ENCODE measurements around the gene HRH2.

The HRH2 gene

DNA sequence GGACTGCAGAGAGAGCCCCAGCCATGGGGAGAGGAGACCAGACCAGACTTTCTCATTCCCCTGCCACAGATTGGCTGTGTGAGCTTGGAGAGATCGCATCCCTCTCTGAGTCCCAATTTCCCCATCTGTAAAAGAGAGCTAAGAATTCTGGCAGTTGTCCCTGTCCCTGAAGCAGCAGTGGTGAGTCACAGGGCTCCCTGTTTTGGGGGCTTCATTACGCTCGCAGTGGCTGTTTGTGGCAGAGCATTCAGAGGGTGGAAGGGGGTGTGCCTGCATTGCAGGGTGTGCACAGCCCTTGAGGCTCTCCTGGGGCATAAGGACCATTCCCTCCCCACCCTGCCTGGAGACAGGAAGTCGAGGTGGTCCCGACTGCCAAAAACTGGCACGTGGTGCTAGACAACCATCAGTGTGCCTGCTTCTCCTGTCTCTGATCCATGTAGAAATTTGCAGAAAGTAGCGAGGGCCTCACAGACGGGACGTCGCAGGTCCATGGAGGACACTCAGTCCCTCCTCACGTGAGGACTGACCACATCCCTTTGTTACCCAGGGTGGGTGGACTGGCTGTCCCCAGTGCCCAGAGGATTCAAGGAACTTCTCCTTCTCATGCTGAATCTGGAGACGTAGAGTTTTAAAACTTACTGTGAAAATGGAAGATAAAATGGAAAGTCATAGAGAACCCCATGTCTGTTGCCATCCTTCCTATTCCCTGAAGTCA, 35.3 kb downstream of the HRH2 start:
- no peak for DNase-seq (ENCODE audit: low spot score)

DNA sequence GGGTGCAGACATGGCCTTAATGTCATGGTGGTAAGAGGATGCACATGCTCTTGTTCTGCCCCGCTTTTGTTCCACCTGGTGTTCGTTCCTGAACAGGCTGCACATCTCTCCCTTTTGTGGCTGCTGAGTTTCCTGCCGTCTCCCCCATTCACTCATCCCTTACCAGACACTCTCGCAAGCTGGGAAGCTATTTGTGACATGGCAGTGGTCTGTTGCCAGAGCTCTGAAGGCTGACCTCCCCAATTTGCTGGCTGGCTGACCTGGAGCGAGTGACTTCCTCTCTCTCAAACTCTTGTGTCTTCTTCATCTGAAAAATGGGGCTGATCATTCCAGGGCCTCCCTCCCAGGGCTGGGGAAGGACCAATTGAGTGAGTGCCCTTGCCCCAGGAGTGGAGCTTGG, 35.9 kb downstream of the HRH2 start:
- no peak for DNase-seq (ENCODE audit: low spot score)

- no peak for DNase-seq (ENCODE audit: low spot score)
Measured at GRCh38 chr5:175694371-175695160, 36.7 kb downstream of the HRH2 start.

DNA sequence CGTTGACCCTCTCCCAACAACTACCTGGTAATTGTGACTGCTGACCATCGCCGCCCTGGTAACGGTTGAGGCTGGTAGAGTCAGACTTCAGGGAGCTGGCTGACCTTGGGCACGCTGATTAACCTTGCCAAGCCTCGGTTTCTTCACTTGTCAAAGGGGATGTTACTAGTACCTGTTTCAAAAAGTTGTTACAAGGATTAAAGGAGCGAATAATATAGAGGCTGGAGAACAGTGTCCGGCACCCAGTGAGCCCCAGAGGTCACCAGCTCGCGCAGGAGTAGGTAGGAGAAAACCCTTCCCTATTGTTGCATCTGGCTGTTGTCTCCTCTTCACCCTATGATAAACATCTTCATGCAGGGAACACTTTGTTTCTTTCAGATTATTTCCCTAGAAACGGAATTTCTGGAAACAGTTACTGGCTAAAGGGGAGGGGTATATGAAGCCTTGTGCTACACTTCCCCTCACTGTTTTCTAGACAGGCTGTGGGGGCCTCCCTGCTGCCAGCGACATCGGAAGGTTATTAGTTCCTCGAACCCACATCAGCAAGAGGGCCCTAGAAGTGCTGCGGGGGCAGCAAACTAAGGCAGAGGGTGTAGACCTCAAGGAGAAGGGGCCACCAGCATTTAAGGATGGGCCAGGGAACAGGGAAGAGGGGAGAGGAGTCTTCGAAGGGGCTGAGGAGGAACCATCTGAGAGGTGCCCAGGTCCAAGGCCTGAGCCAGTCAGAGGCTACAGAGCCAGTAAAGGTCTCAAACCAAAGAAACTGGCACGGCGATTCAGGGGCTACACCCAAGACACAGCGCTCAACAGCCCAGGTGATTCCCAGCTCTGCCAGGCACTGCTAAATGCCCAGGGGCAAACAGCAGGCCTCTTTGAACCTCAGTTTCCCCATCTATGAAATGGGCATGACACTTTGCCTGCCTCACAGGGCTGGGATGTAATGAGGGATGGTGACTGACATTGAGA, 37.6 kb downstream of the HRH2 start:
- no peak for DNase-seq (ENCODE audit: low spot score)

- DNase-seq (ENCODE audit: low spot score): peak; percentile 6
Measured at GRCh38 chr5:175696139-175696854, 38.4 kb downstream of the HRH2 start.

DNA sequence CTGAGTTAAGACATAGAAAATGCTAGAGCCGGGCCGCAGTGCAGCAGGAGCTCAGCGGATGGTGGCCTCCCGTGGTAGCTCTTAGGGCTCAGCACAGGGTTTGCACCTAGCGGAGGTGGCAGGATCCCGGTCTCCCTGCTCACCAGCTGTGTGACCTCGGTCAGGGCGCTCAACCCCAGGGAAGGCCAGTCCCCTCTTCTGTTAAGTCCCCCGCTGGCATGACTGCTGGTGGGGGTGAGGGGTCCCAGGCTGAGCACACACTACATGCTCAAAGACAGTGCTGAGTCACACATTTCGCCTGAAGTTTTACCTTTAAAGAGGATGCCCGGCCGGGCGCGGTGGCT, 39.0 kb downstream of the HRH2 start:
- no peak for DNase-seq (ENCODE audit: low spot score)

DNA sequence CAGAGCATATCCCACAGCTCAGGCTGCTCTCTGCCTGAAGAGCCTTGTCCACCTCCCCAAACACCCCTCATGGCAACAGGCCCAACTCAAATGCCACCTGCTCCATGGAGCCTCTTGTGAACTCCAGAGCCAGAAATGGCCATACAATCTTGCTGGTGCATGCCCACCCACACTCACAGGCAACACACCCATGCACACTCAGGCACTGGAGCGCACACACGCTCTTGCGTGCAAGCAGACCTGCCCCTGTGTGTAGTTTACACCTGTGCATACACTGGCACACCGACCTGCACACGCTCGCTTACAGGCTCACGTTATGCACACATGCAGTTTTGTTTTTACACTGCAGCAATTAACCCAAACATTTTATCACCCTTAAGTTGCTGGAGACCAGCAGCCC, 40.0 kb downstream of the HRH2 start:
- no peak for DNase-seq (ENCODE audit: low spot score)

DNA sequence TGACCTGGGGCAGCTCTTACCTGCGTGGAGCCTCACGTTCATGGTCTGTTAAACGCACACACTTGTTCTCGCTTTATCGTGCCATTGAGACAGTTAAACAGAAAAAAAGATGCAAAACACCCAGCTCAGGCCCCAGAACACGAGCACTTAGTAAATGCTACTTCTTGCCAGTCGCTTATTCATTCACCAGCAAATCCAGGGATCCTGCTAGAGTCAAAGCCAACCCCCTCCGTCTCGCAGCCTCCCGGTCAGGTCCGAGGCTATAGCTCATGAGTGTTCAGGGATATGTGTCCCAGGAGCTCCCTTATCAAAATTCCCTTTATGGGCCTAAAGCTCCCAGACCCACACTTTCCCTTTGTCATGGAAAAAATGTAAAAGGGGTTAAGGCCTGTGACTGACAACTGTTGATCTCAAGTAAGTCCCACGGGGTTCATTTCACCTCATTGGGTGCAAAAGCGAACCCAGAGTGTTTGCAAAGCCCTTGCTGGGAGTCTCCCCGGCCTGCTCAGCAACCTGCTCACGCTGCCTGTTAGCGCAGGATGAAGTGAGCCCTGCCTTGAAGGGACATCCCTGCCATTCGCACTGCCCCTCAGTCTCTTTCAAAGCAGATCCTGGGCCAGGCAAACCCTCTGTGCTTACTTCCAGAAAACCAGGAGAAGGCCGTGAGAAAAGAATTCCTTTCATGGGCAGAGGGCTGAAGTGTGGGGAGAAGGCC, 40.7 kb downstream of the HRH2 start:
- DNase-seq (ENCODE audit: low spot score): no peak

DNA sequence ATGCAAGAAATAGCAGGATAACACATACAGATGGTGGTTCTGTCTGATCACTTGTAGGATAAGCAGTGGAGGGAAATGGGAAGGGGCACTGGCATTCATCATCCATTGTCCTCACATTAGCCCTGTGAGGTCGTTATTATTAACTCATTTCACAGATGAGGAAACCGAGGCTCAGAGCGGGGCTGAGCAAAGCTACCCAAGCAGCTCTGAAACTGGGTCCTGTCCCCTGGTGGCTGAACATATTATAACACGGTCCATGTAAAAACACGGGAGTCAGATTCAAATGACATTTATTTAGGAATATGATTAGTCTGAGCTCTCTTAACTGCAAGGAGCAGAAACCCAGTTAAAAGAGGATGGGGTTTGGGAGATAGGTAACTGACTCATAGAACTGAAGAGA, 43.1 kb downstream of the HRH2 start:
- no peak for DNase-seq (ENCODE audit: low spot score)

DNA sequence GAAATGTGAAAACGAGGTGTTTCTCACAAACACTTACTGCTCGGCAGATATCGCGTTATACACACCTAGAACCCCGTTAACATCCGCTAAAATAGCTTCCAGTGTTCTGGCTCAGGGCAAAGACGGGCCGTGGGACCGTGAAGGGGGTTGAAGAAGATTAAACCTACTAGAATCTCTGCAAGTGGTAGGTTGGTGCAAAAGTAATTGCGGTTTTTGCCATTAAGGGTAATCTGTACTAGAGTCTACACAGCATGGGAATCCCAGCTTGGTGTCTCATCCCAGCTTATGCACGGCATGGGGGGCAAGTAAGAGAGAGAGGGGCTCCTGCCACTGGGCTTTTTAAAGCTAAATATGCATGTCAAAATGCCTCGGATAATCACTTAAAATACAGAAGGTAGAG, 43.9 kb downstream of the HRH2 start:
- no peak for DNase-seq (ENCODE audit: low spot score)

DNA sequence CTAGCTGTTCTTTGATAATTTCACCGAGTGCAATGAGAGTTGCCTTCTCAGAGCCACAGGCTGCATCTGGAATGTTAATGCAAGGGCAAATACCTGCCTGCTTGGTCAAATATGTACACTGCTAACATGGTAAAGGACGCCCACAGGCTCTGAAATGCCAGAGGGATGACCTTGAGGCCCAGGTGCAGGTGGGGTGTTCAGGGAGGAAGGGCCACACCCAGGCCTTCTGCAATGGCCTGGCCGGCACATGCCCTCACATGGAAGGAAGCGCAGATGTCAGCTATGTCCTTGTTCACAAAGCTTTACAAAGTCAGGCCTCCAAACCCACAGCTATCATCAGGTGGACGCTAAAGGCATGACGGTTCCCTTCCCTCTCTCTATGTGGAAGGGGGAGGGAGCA, 48.6 kb downstream of the HRH2 start:
- DNase-seq (ENCODE audit: low spot score): no peak

- no peak for DNase-seq (ENCODE audit: low spot score)
Measured at GRCh38 chr5:175707751-175708375, 50.0 kb downstream of the HRH2 start.

GRCh38 chr5:175709276-175709781, 51.5 kb downstream of the HRH2 start:
- no peak for DNase-seq (ENCODE audit: low spot score)

DNA sequence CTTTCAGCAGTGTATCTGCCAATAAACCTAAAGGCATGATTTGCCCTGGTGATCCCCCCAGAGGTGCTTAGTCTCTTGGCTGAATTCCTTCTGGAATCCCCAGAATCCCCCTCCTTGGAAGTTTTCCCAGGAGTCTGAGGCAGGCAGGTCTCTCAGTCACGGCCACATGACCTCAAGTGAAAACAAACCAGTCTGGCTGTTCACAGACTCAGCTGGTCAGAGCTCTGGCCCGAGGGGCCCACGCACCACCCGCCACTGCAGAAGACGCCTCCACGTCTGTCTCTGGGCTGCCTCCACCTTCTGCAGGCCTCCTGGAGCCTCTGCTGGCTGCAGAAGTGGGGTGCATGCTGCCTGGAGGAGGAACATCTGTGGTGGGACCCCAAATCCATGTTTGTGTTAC, 52.5 kb downstream of the HRH2 start:
- DNase-seq (ENCODE audit: low spot score): no peak

GRCh38 chr5:175711031-175711430, 53.2 kb downstream of the HRH2 start:
- no peak for DNase-seq (ENCODE audit: low spot score)

- DNase-seq (ENCODE audit: low spot score): no peak
Measured at GRCh38 chr5:175711472-175712312, 53.8 kb downstream of the HRH2 start.

DNA sequence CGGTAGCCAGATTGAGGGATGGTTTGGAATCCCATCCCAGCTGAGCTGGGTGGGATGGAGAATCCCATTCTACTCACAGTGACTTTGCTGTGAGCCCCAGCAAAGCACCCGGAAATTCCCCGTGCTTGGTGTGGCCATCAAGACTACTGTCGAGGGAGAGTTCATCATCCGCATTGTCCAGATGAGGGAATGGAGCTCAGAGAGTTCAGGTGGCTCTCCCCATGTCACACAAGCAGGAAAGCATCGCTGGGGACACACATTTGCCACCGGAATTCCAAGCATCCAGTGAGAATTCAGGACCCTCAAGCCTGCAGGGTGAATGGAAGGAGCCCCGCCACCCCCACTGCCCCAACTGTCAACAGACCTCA, 54.4 kb downstream of the HRH2 start:
- DNase-seq (ENCODE audit: low spot score): no peak

- no peak for DNase-seq (ENCODE audit: low spot score)
Measured at GRCh38 chr5:175712681-175713085, 54.8 kb downstream of the HRH2 start.

- no peak for DNase-seq (ENCODE audit: low spot score)
Measured at GRCh38 chr5:175713930-175714329, 56.1 kb downstream of the HRH2 start.

Data from COLO829 (cell line).